HK-2 (cell line): ENCODE results near the gene MSL1.

Source experiments
- DNase-seq: peaks from one replicate; pipeline ENCODE4 v3.0.0-alpha.2; 2018; ENCODE audit not compliant: unreplicated experiment

The MSL1 gene

GRCh38 chr17:40176754-40177110 lies 55.0 kb downstream of the MSL1 start:
- DNase-seq: no peak

- DNase-seq: peak; percentile 65
These were observed 55.6 kb downstream of the MSL1 start, which contains the start of gene RAPGEFL1 for GRCh38 chr17:40177275-40177874. TSS of gene RAPGEFL1 (plus strand) at chr17:40177470. CDS start at chr17:40177862, 392 bp downstream.

DNA sequence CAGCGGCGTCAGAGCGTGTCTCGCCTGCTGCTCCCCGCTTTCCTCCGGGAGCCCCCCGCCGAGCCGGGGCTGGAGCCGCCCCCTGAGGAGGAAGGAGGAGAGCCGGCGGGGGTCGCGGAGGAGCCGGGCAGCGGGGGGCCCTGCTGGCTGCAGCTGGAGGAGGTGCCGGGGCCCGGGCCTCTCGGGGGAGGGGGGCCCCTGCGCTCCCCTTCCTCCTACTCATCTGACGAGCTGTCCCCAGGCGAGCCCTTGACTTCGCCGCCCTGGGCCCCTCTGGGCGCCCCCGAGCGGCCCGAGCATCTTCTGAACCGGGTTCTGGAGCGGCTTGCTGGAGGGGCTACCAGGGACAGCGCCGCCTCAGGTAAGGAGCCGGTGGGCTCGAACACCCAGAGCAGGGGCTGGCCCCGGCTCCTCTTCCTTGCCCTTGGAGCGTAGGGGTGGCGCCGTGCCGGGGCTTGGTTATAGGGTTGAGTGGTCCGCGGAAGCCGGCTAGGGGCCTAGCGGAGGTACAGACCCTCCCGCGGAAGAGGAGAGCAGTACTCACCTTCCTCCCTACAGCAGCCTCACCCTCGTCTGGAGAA lies 56.3 kb downstream of the MSL1 start:
- no peak for DNase-seq

DNA sequence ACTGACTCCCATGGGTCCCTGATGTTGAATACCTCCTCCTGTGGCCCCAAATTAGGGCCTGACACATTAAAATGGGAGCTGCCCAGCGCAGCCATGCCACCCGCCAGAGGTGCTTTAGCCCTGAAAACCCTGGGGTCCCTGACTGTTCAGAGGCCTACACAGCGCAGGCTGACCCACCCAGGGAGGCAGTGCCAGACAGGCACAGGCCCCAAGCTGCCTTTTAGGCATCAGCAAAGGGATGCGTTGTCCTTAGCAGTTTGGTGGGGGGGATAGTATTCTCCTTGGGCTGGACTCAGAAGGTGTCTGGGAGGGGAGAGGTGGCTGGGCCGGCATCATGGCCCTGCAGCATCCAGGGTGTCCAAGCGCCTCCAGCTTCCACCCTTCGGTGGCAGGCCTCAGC lies 56.9 kb downstream of the MSL1 start:
- DNase-seq: no peak

GRCh38 chr17:40179923-40180659 lies 58.3 kb downstream of the MSL1 start:
- no peak for DNase-seq

GRCh38 chr17:40180694-40181093 lies 58.9 kb downstream of the MSL1 start:
- DNase-seq: no peak

- DNase-seq: no peak
These were observed 59.4 kb downstream of the MSL1 start for GRCh38 chr17:40181205-40181604.

- DNase-seq: no peak
These were observed 60.8 kb downstream of the MSL1 start for GRCh38 chr17:40182606-40183005.
